Liver (tissue), 9 donors: ENCODE measurements around the gene MINK1. TPM values are rescaled to one million over a fixed set of nuclear protein-coding genes. Genes with fewer than 3 reads are reported as not detected.

Source experiments
- DNase-seq: peaks from one replicate; pipeline ENCODE4 v3.0.0-alpha.2; 2017; ENCODE audit warnings: low spot score
- H3K27ac ChIP-seq, 2 donors: one replicate each; pipeline ENCODE4 v1.7.0; 2013; ENCODE audit warnings: inconsistent platforms in 2 of 2, low read length in 2 of 2, control low read depth in 1 of 2, low read depth in 1 of 2, mild to moderate bottlenecking in 1 of 2
- H3K27me3 ChIP-seq, 4 donors: one replicate each; pipeline versions ENCODE4 v1.6.1 to v1.7.0; 2013; ENCODE audit warnings: low read length in 3 of 4, inconsistent platforms in 1 of 4, mild to moderate bottlenecking in 1 of 4, moderate library complexity in 1 of 4; ENCODE audit not compliant: control insufficient read depth in 4 of 4, insufficient read depth in 4 of 4
- H3K36me3 ChIP-seq, 4 donors: one replicate each; pipeline versions ENCODE4 v1.6.1 to v1.7.0; 2013; ENCODE audit warnings: low read length in 3 of 4, mild to moderate bottlenecking in 3 of 4, low read depth in 1 of 4, moderate library complexity in 1 of 4; ENCODE audit not compliant: control insufficient read depth in 4 of 4, insufficient read depth in 3 of 4
- H3K4me1 ChIP-seq, 4 donors: one replicate each; pipeline versions ENCODE4 v1.6.1 to v1.7.0; 2013; ENCODE audit warnings: low read length in 3 of 4, mild to moderate bottlenecking in 3 of 4, moderate library complexity in 1 of 4; ENCODE audit not compliant: control insufficient read depth in 4 of 4, insufficient read depth in 4 of 4
- H3K4me3 ChIP-seq, 3 donors: one replicate each; pipeline versions ENCODE4 v1.6.1 to v1.7.0; 2013; ENCODE audit warnings: low read length in 3 of 3, control low read depth in 1 of 3, low read depth in 1 of 3, mild to moderate bottlenecking in 1 of 3
- H3K9ac ChIP-seq, 2 donors: one replicate each; pipeline ENCODE4 v1.7.0; 2013; ENCODE audit warnings: low read length in 2 of 2, mild to moderate bottlenecking in 2 of 2, moderate library complexity in 2 of 2, control low read depth in 1 of 2, low read depth in 1 of 2
- H3K9me3 ChIP-seq, 4 donors: one replicate each; pipeline versions ENCODE4 v1.6.1 to v1.7.0; 2013; ENCODE audit warnings: low read length in 3 of 4; ENCODE audit not compliant: control insufficient read depth in 4 of 4
- ATF3 ChIP-seq: IDR thresholded peaks from 2 replicates; pipeline ENCODE4 v1.6.1; 2016; ENCODE audit warnings: antibody characterized with exemption
- CTCF ChIP-seq: fragments of 150-350 bp; IDR thresholded peaks from 2 replicates; pipeline ENCODE4 v1.5.1; 2017; ENCODE audit warnings: improper control_type of control experiment, low read depth, low read length; ENCODE audit not compliant: missing input control
- EGR1 ChIP-seq, 2 donors: IDR thresholded peaks; 2 replicates each; pipeline ENCODE4 v1.6.1; 2016 to 2018; ENCODE audit warnings: antibody characterized with exemption in 2 of 2, low read depth in 2 of 2
- FOXA1 ChIP-seq: IDR thresholded peaks from 2 replicates; pipeline ENCODE4 v1.6.1; 2016; ENCODE audit warnings: antibody characterized with exemption
- FOXA2 ChIP-seq: IDR thresholded peaks from 2 replicates; pipeline ENCODE4 v1.6.1; 2016; ENCODE audit warnings: antibody characterized with exemption
- GABPA ChIP-seq, 2 donors: IDR thresholded peaks in 1 of 2; conservative IDR thresholded peaks in 1 of 2; 2 replicates each; pipeline ENCODE4 v1.6.1; 2016; ENCODE audit warnings: antibody characterized with exemption in 2 of 2, mild to moderate bottlenecking in 1 of 2, moderate library complexity in 1 of 2
- HNF4A ChIP-seq, 2 donors: conservative IDR thresholded peaks; 2 replicates each; pipeline ENCODE4 v1.6.1; 2016; ENCODE audit warnings: antibody characterized with exemption in 2 of 2, mild to moderate bottlenecking in 2 of 2
- HNF4G ChIP-seq: IDR thresholded peaks from 2 replicates; pipeline ENCODE4 v1.6.1; 2016; ENCODE audit warnings: antibody characterized with exemption
- JUND ChIP-seq, 2 donors: IDR thresholded peaks; 2 replicates each; pipeline ENCODE4 v1.6.1; 2016; ENCODE audit warnings: antibody characterized with exemption in 2 of 2
- MAX ChIP-seq: IDR thresholded peaks from 2 replicates; pipeline ENCODE4 v1.6.1; 2016; ENCODE audit warnings: antibody characterized with exemption
- NR2F2 ChIP-seq: IDR thresholded peaks from 2 replicates; pipeline ENCODE4 v1.6.1; 2016; ENCODE audit warnings: antibody characterized with exemption
- RAD21 ChIP-seq, 2 donors: IDR thresholded peaks; 2 replicates each; pipeline ENCODE4 v1.6.1; 2016; ENCODE audit warnings: antibody characterized with exemption in 2 of 2, mild to moderate bottlenecking in 2 of 2
- REST ChIP-seq: IDR thresholded peaks from 2 replicates; pipeline ENCODE4 v1.6.1; 2016; ENCODE audit warnings: antibody characterized with exemption, mild to moderate bottlenecking
- RXRA ChIP-seq, 2 donors: IDR thresholded peaks; 2 replicates each; pipeline ENCODE4 v1.6.1; 2017 to 2018; ENCODE audit warnings: antibody characterized with exemption in 2 of 2, mild to moderate bottlenecking in 1 of 2
- SP1 ChIP-seq: IDR thresholded peaks from 2 replicates; pipeline ENCODE4 v1.6.1; 2018; ENCODE audit warnings: antibody characterized with exemption, mild to moderate bottlenecking
- TAF1 ChIP-seq: conservative IDR thresholded peaks from 2 replicates; pipeline ENCODE4 v1.6.1; 2016; ENCODE audit warnings: antibody characterized with exemption, mild to moderate bottlenecking
- YY1 ChIP-seq: IDR thresholded peaks from 2 replicates; pipeline ENCODE4 v1.6.1; 2016; ENCODE audit warnings: antibody characterized with exemption, mild to moderate bottlenecking
- WGBS: extraction: QIAGEN DNeasy Blood & Tissue Kit; methylation state at CpG from one replicate; pipeline ENCODE4 v1.1.7; 2013; 5-methylcytosine and 5-hydroxymethylcytosine counted together
- polyA plus RNA-seq, 2 donors: library from polyadenylated mRNA; stranded (reverse) in 1 of 2; unstranded in 1 of 2; fragments of 200-250 nt in 1 of 2; fragments of >200 nt in 1 of 2; fragmentation: Nextera tagmentation in 1 of 2; extraction: Ambion mirVana in 1 of 2; gene quantifications; one replicate each; pipeline versions ENCODE4 v1.2.1 to v1.2.3, GENCODE V29; 2013 to 2015
- total RNA-seq, 2 donors: library from RNA; depleted of rRNA; stranded (reverse); fragments of >200 nt; gene quantifications; one replicate each; pipeline ENCODE4 v1.2.3, GENCODE V29; 2014
- donor health status: healthy.
- donor health status: healthy.
- donor health status: healthy.
- donor health status: healthy.
- donor health status: healthy.

Gene MINK1
- total and polyA plus RNA-seq, 4 donors: 6.9 to 30.6 (median 21.1) TPM

GRCh38 chr17:4931963-4932362 is 98.8 kb downstream of the MINK1 start, which contains the start of gene GP1BA:
Gene GP1BA, plus strand, starts transcription at chr17:4932277. Its CDS starts 328 bp downstream, at chr17:4932605.
- 74% methylated on average over 14 of the region's 14 CpGs for WGBS
- H3K4me3 ChIP-seq: no peak within 1 kb of the TSS
- H3K27ac ChIP-seq: no peak within 1 kb of the TSS
- no peak for TF ChIP-seq ATF3
- no peak for TF ChIP-seq EGR1 (IDR thresholded peaks at IDR 0.05; ENCODE audit: low read depth in 2 of 2)
- no peak for TF ChIP-seq HNF4A (conservative IDR thresholded peaks at IDR 0.05)
- no peak for TF ChIP-seq YY1
- TF ChIP-seq JUND (IDR thresholded peaks at IDR 0.05): no peak
- TF ChIP-seq CTCF: no peak
- TF ChIP-seq MAX: no peak
- TF ChIP-seq RAD21 (IDR thresholded peaks at IDR 0.05): no peak
- no peak for TF ChIP-seq HNF4G
- TF ChIP-seq SP1: no peak
- no peak for TF ChIP-seq NR2F2
- TF ChIP-seq FOXA1: no peak
- TF ChIP-seq REST: no peak
- H3K27me3 ChIP-seq: no peaks in the 10 kb centered on the region
- H3K4me1 ChIP-seq: peaks cover 0 to 11% (median 6%) of the 10 kb centered on the region in 4 donors
- no peak for DNase-seq
- peaks cover 0 to 9% (median 4%) of the 10 kb centered on the region in 4 donors for H3K36me3 ChIP-seq
- no peak within 1 kb of the TSS for H3K9ac ChIP-seq
- H3K9me3 ChIP-seq: no peaks in the 10 kb centered on the region

- no peak overlapping the region for H3K4me3 ChIP-seq
- H3K36me3 ChIP-seq: peaks cover 1 to 14% (median 6%) of the 10 kb centered on the region in 4 donors
- peaks cover 0 to 11% (median 6%) of the 10 kb centered on the region in 4 donors for H3K4me1 ChIP-seq
- no peak for TF ChIP-seq TAF1
- no peak for TF ChIP-seq HNF4A (conservative IDR thresholded peaks at IDR 0.05)
- no peak for TF ChIP-seq REST
- TF ChIP-seq ATF3: no peak
- no peak for TF ChIP-seq NR2F2
- no peak for TF ChIP-seq GABPA (IDR thresholded peaks at IDR 0.05 in 1 of 2, conservative IDR thresholded peaks at IDR 0.05 in 1 of 2)
- TF ChIP-seq HNF4G: no peak
- no peak for TF ChIP-seq RAD21 (IDR thresholded peaks at IDR 0.05)
- no peak for TF ChIP-seq RXRA (IDR thresholded peaks at IDR 0.05)
- no peak for TF ChIP-seq FOXA1
- TF ChIP-seq FOXA2: no peak
- TF ChIP-seq JUND (IDR thresholded peaks at IDR 0.05): no peak
- no peak for TF ChIP-seq YY1
- H3K27me3 ChIP-seq: no peaks in the 10 kb centered on the region
- H3K9me3 ChIP-seq: no peaks in the 10 kb centered on the region
- DNase-seq: no peak
- H3K9ac ChIP-seq: no peak overlapping the region
- WGBS: 94% methylated on average over 12 of the region's 12 CpGs
- no peak overlapping the region for H3K27ac ChIP-seq
These were observed 99.6 kb downstream of the MINK1 start for GRCh38 chr17:4932756-4933155.
